HepG2 (cell line): ENCODE measurements around the gene SRSF4. TPM values are rescaled to one million over a fixed set of nuclear protein-coding genes. Genes with fewer than 3 reads are reported as not detected.

ENCODE experiments used
- DMAP1 ChIP-seq: IDR thresholded peaks from 2 replicates; pipeline ENCODE4 v1.6.1; 2016
- ELF3 ChIP-seq: IDR thresholded peaks from 2 replicates; pipeline ENCODE4 v1.6.1; 2016; ENCODE audit warnings: missing genetic modification reagents, missing compliant biosample characterization
- HNF4A ChIP-seq: sonication (generic); formaldehyde crosslinking; IDR thresholded peaks from 2 replicates; pipeline ENCODE4 v1.4.0; 2020; ENCODE audit warnings: missing genetic modification reagents
- HOXD1 ChIP-seq: sonication (generic); formaldehyde crosslinking; IDR thresholded peaks from 2 replicates; pipeline ENCODE4 v1.5.0; 2020; ENCODE audit warnings: missing genetic modification reagents
- KDM5B ChIP-seq: sonication (generic); formaldehyde crosslinking; IDR thresholded peaks from 2 replicates; pipeline ENCODE4 v1.4.0; 2020; ENCODE audit warnings: missing genetic modification reagents, mild to moderate bottlenecking, borderline replicate concordance
- NR2F6 ChIP-seq, 2 experiments: IDR thresholded peaks; 2 replicates each; pipeline ENCODE4 v1.6.1; 2016; ENCODE audit warnings: antibody characterized with exemption in 1 of 2, mild to moderate bottlenecking in 1 of 2
- PPARG ChIP-seq: conservative IDR thresholded peaks from 2 replicates; pipeline ENCODE4 v1.6.1; 2016; ENCODE audit warnings: missing biosample characterization, missing genetic modification reagents
- RARA ChIP-seq: IDR thresholded peaks from 2 replicates; pipeline ENCODE4 v1.6.1; 2016; ENCODE audit warnings: missing genetic modification reagents, missing compliant biosample characterization
- RXRB ChIP-seq: IDR thresholded peaks from 2 replicates; pipeline ENCODE4 v1.6.1; 2016; ENCODE audit warnings: borderline replicate concordance, missing genetic modification reagents, missing compliant biosample characterization
- SAP130 ChIP-seq: IDR thresholded peaks from 2 replicates; pipeline ENCODE4 v1.6.1; 2016; ENCODE audit warnings: low read depth
- SOX6 ChIP-seq, 2 experiments: fragments of 450-650 bp in 1 of 2; sonication (generic) in 1 of 2; formaldehyde crosslinking in 1 of 2; IDR thresholded peaks; 2 replicates each; pipeline versions ENCODE4 v1.4.0 to v1.6.1; 2017 to 2020; ENCODE audit warnings: antibody characterized with exemption in 1 of 2, mild to moderate bottlenecking in 1 of 2, missing genetic modification reagents in 1 of 2
- ZNF263 ChIP-seq: sonication (generic); formaldehyde crosslinking; IDR thresholded peaks from 2 replicates; pipeline ENCODE4 v1.4.0; 2020; ENCODE audit warnings: missing genetic modification reagents
- ZNF326 ChIP-seq: sonication (generic); formaldehyde crosslinking; IDR thresholded peaks from 2 replicates; pipeline ENCODE4 v1.4.0; 2020; ENCODE audit warnings: missing genetic modification reagents, borderline replicate concordance
- ZNF335 ChIP-seq: sonication (generic); formaldehyde crosslinking; IDR thresholded peaks from 2 replicates; pipeline ENCODE4 v1.4.0; 2020; ENCODE audit warnings: missing genetic modification reagents
- ZNF570 ChIP-seq: sonication (generic); formaldehyde crosslinking; IDR thresholded peaks from 2 replicates; pipeline ENCODE4 v1.4.0; 2020; ENCODE audit warnings: mild to moderate bottlenecking, missing genetic modification reagents, borderline replicate concordance
- ZNF703 ChIP-seq: sonication (generic); formaldehyde crosslinking; IDR thresholded peaks from 2 replicates; pipeline ENCODE4 v1.5.1; 2020; ENCODE audit warnings: missing genetic modification reagents, mild to moderate bottlenecking, moderate library complexity, borderline replicate concordance
- polyA plus RNA-seq, 8 experiments: library from polyadenylated mRNA; depleted of rRNA in 3 of 8; stranded (reverse) in 7 of 8; unstranded in 1 of 8; fragments of >200 nt; fragmentation: Illumina TruSeq in 4 of 8; extraction: Trizol in 4 of 8; gene quantifications; 2 replicates each; pipeline versions ENCODE4 v1.2.1 to v1.2.3, GENCODE V29; 2011 to 2016; ENCODE audit warnings: low read depth in 4 of 8, missing spikeins in 1 of 8, mixed read lengths in 1 of 8; ENCODE audit not compliant: insufficient read depth in 1 of 8
- total RNA-seq, 5 experiments: library from RNA; depleted of rRNA; stranded (reverse); fragments of >200 nt; fragmentation: Illumina TruSeq; extraction: Trizol; gene quantifications; 2 replicates each; pipeline ENCODE4 v1.2.3, GENCODE V29; 2016; ENCODE audit warnings: low read depth in 1 of 5
- TF ChIP-seq, protein P1 (sequence below): sonication (generic); formaldehyde crosslinking; IDR thresholded peaks from 2 replicates; pipeline ENCODE4 v1.4.0; 2020; ENCODE audit warnings: mild to moderate bottlenecking, low read depth, missing genetic modification reagents
- TF ChIP-seq, protein P2 (sequence below): sonication (generic); formaldehyde crosslinking; IDR thresholded peaks from 2 replicates; pipeline ENCODE4 v1.5.0; 2020; ENCODE audit warnings: mild to moderate bottlenecking, missing genetic modification reagents, moderate library complexity
- TF ChIP-seq, protein P3 (sequence below): sonication (generic); formaldehyde crosslinking; IDR thresholded peaks from 2 replicates; pipeline ENCODE4 v1.4.0; 2020; ENCODE audit warnings: mild to moderate bottlenecking, missing genetic modification reagents
- TF ChIP-seq, protein P4 (sequence below): sonication (generic); formaldehyde crosslinking; IDR thresholded peaks from 2 replicates; pipeline ENCODE4 v1.8.1; 2023; ENCODE audit warnings: mild to moderate bottlenecking, missing genetic modification reagents, borderline replicate concordance

Gene SRSF4
- total and polyA plus RNA-seq, 2 of the 13 experiments (the other 11 are each of a cell fraction or from before 2014, with no cell fraction given) = 37.7 to 50.9 TPM

DNA sequence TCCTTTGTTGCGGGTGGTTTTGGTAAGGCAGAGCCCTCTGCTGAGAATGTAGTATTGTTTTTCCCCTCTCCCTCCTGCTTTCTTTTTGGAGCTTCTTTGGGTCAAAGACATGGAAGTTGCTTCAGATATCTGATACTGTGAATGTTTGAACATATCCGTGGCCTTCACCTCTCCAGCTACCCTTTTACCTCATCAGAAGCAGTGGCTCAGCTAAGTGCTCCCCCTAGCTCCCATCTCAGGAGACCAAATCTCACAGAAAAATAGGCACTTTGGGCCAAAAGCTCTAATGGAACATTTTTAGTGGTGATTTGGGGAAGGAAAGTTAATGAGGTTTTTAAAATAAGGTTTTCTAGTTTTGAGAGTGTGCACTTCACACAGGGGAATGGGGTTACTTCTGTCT lies 64.3 kb downstream of the SRSF4 start (continued):
- TF ChIP-seq SAP130 (CRISPR knock-in tag) (peak; percentile 24; the same call in 1 of the 2 replicates), SOX6 (IDR thresholded peaks at IDR 0.05) (no peak), SOX6 (CRISPR knock-in tag; IDR thresholded peaks at IDR 0.05) (no peak), ELF3 (CRISPR knock-in tag) (0 out of 2 replicates have a peak, but pooled peaks have one; percentile 16), ZNF570 (CRISPR knock-in tag) (no peak), HNF4A (CRISPR knock-in tag) (peak; percentile 15; the same call in 1 of the 2 replicates), ZNF703 (CRISPR knock-in tag) (no peak), KDM5B (CRISPR knock-in tag) (no peak), RXRB (CRISPR knock-in tag) (peak; percentile 62; the same call in 1 of the 2 replicates), ZNF263 (CRISPR knock-in tag) (peak; percentile 56; the same call in 1 of the 2 replicates), ZNF335 (no peak), DMAP1 (CRISPR knock-in tag) (no peak), PPARG (CRISPR knock-in tag) (peak; percentile 66), HOXD1 (CRISPR knock-in tag) (0 out of 2 replicates have a peak, but pooled peaks have one; percentile 16), ZNF326 (CRISPR knock-in tag) (no peak), RARA (CRISPR knock-in tag) (peak; percentile 85), NR2F6 (IDR thresholded peaks at IDR 0.05) (peak; percentile 36; the same call in 1 of the 2 replicates), NR2F6 (CRISPR knock-in tag; IDR thresholded peaks at IDR 0.05) (peak; percentile 45; the same call in 1 of the 2 replicates)
- TF ChIP-seq, protein P1, sequence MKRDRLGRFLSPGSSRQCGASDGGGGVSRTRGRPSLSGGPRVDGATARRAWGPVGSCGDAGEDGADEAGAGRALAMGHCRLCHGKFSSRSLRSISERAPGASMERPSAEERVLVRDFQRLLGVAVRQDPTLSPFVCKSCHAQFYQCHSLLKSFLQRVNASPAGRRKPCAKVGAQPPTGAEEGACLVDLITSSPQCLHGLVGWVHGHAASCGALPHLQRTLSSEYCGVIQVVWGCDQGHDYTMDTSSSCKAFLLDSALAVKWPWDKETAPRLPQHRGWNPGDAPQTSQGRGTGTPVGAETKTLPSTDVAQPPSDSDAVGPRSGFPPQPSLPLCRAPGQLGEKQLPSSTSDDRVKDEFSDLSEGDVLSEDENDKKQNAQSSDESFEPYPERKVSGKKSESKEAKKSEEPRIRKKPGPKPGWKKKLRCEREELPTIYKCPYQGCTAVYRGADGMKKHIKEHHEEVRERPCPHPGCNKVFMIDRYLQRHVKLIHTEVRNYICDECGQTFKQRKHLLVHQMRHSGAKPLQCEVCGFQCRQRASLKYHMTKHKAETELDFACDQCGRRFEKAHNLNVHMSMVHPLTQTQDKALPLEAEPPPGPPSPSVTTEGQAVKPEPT (CRISPR knock-in tag) = no peak
- TF ChIP-seq, protein P2, sequence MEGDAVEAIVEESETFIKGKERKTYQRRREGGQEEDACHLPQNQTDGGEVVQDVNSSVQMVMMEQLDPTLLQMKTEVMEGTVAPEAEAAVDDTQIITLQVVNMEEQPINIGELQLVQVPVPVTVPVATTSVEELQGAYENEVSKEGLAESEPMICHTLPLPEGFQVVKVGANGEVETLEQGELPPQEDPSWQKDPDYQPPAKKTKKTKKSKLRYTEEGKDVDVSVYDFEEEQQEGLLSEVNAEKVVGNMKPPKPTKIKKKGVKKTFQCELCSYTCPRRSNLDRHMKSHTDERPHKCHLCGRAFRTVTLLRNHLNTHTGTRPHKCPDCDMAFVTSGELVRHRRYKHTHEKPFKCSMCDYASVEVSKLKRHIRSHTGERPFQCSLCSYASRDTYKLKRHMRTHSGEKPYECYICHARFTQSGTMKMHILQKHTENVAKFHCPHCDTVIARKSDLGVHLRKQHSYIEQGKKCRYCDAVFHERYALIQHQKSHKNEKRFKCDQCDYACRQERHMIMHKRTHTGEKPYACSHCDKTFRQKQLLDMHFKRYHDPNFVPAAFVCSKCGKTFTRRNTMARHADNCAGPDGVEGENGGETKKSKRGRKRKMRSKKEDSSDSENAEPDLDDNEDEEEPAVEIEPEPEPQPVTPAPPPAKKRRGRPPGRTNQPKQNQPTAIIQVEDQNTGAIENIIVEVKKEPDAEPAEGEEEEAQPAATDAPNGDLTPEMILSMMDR = peak; percentile 64
- TF ChIP-seq, protein P3, sequence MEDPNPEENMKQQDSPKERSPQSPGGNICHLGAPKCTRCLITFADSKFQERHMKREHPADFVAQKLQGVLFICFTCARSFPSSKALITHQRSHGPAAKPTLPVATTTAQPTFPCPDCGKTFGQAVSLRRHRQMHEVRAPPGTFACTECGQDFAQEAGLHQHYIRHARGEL (CRISPR knock-in tag) = no peak
- TF ChIP-seq, protein P4, sequence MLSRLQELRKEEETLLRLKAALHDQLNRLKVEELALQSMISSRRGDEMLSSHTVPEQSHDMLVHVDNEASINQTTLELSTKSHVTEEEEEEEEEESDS (CRISPR knock-in tag) = no peak
